GM12875 (cell line): ENCODE measurements around the gene PTP4A2.

Source experiments
- H3K4me3 ChIP-seq: one replicate; pipeline ENCODE4 v1.5.1; 2011; ENCODE audit warnings: low read depth, low read length, control low read depth
- CTCF ChIP-seq: IDR thresholded peaks from 2 replicates; pipeline ENCODE4 v1.5.1; 2011; ENCODE audit warnings: low read depth, mild to moderate bottlenecking, control low read depth, inconsistent platforms, low read length, moderate library complexity, borderline replicate concordance; ENCODE audit not compliant: insufficient read depth

PTP4A2 gene

GRCh38 chr1:31875636-31876236, 62.4 kb downstream of the PTP4A2 start:
- TF ChIP-seq CTCF, result no peak
- no peak overlapping the region for H3K4me3 ChIP-seq

- H3K4me3 ChIP-seq, result no peak overlapping the region
- TF ChIP-seq CTCF, result no peak
Observed at GRCh38 chr1:31874942-31875341, 63.2 kb downstream of the PTP4A2 start.

- no peak for TF ChIP-seq CTCF
- no peak overlapping the region for H3K4me3 ChIP-seq
Observed at GRCh38 chr1:31872658-31873636, 65.2 kb downstream of the PTP4A2 start.

GRCh38 chr1:31871703-31872102, 66.5 kb downstream of the PTP4A2 start:
- TF ChIP-seq CTCF, result no peak
- no peak overlapping the region for H3K4me3 ChIP-seq

GRCh38 chr1:31870086-31870736, 68.0 kb downstream of the PTP4A2 start:
- H3K4me3 ChIP-seq, result no peak overlapping the region
- no peak for TF ChIP-seq CTCF

- H3K4me3 ChIP-seq, result no peak overlapping the region
- TF ChIP-seq CTCF, result no peak
Observed at GRCh38 chr1:31869449-31869848, 68.7 kb downstream of the PTP4A2 start.
